HepG2 (cell line): ENCODE results near the gene FAM83C. TPM values are rescaled to one million over a fixed set of nuclear protein-coding genes. Genes with fewer than 3 reads are reported as not detected.
A peak's percentile ranks its signal among the peaks of the same experiment; 100 is the strongest.

ENCODE experiments used
- ATAC-seq: fragments of 200-7000 bp; cut with Tn5 transposase; 3 replicates; pipeline ENCODE4 v1.9.1; 2020; ENCODE audit warnings: mild to moderate bottlenecking, moderate library complexity
- BruUV-seq: library from RNA; stranded (reverse); fragments of 400-500 nt; replicated peaks from 2 replicates; lab custom pipeline; 2021; lab: Mats Ljungman, UMichigan
- CTCF ChIA-PET: fragments of 300-600 bp; formaldehyde crosslinking; extraction: SDS; loops from one replicate; lab custom pipeline; 2021; ENCODE audit warnings: low total read pairs, inconsistent platforms, low intra/inter-chr PET ratio; lab: Yijun Ruan, JAX
- POLR2A ChIA-PET: fragments of 350-600 bp; sonication (Branson Sonifier 250); formaldehyde crosslinking; loops from one replicate; lab custom pipeline; 2020; ENCODE audit warnings: antibody characterized with exemption, inconsistent platforms; lab: Yijun Ruan, JAX
- DNase-seq: peaks from one replicate; pipeline ENCODE4 v3.0.0-alpha.2; 2015; ENCODE audit warnings: low spot score
- FAIRE-seq: peaks from 3 replicates; lab custom pipeline; 2011; peaks lifted over from hg19 to GRCh38; lab: Jason Lieb, UNC
- H2AFZ ChIP-seq: one replicate; pipeline ENCODE4 v1.6.1; 2011; ENCODE audit warnings: low read length, inconsistent platforms
- H3K27ac ChIP-seq: fragments of 300-600 bp; 3 replicates; pipeline ENCODE4 v1.8.0; 2011; ENCODE audit warnings: mixed run types, mild to moderate bottlenecking, mixed read lengths, low read length, inconsistent platforms; ENCODE audit not compliant: insufficient read depth; ENCODE audit errors: extremely low read length
- H3K27me3 ChIP-seq, 2 experiments: fragments of 200-600 bp in 1 of 2; 2 replicates in 1 of 2; 3 replicates in 1 of 2; pipeline versions ENCODE4 v1.6.0 to v1.8.0; 2011; ENCODE audit warnings: low read length in 2 of 2, mild to moderate bottlenecking in 2 of 2, moderate library complexity in 2 of 2, inconsistent platforms in 1 of 2; ENCODE audit not compliant: insufficient read depth in 2 of 2, control insufficient read depth in 1 of 2
- H3K36me3 ChIP-seq, 2 experiments: fragments of 200-600 bp in 1 of 2; replicated peaks in 1 of 2; 2 replicates in 1 of 2; 3 replicates in 1 of 2; pipeline versions ENCODE4 v1.5.1 to v1.8.0; 2011; ENCODE audit warnings: low read length in 2 of 2, inconsistent platforms in 1 of 2; ENCODE audit not compliant: insufficient read depth in 2 of 2, control insufficient read depth in 1 of 2
- H3K4me1 ChIP-seq: 2 replicates; pipeline ENCODE4 v1.5.1; 2012; ENCODE audit warnings: low read length, inconsistent platforms; ENCODE audit not compliant: insufficient read depth
- H3K4me2 ChIP-seq: 2 replicates; pipeline ENCODE4 v1.6.0; 2011; ENCODE audit warnings: low read depth, low read length, inconsistent platforms
- H3K4me3 ChIP-seq, 3 experiments: fragments of 200-600 bp in 1 of 3; sonication (generic), shearing (Covaris generic) in 1 of 3; replicated peaks in 1 of 3; 2 replicates each; pipeline ENCODE4 v1.5.1; 2011 to 2016; ENCODE audit warnings: low read length in 3 of 3, inconsistent platforms in 2 of 3, low read depth in 2 of 3, mild to moderate bottlenecking in 2 of 3, control low read depth in 1 of 3, mixed read lengths in 1 of 3; ENCODE audit not compliant: insufficient read depth in 1 of 3
- H3K79me2 ChIP-seq: one replicate; pipeline ENCODE4 v1.6.1; 2011; ENCODE audit warnings: low read length, inconsistent platforms; ENCODE audit not compliant: insufficient read depth
- H3K9ac ChIP-seq: 2 replicates; pipeline ENCODE4 v1.6.0; 2011; ENCODE audit warnings: mild to moderate bottlenecking, low read depth, low read length, inconsistent platforms; ENCODE audit not compliant: insufficient read depth
- H3K9me3 ChIP-seq: 2 replicates; pipeline ENCODE4 v1.5.1; 2012; ENCODE audit warnings: mild to moderate bottlenecking, low read length
- H4K20me1 ChIP-seq: 2 replicates; pipeline ENCODE4 v1.6.0; 2011; ENCODE audit warnings: inconsistent platforms, mild to moderate bottlenecking, low read length, moderate library complexity; ENCODE audit not compliant: insufficient read depth
- EEA1 ChIP-seq: sonication (generic); formaldehyde crosslinking; IDR thresholded peaks from 2 replicates; pipeline ENCODE4 v1.5.1; 2020; ENCODE audit warnings: mild to moderate bottlenecking, missing genetic modification reagents, borderline replicate concordance
- FOXC1 ChIP-seq: sonication (generic); formaldehyde crosslinking; IDR thresholded peaks from 2 replicates; pipeline ENCODE4 v1.8.0; 2022; ENCODE audit warnings: mild to moderate bottlenecking, missing genetic modification reagents, borderline replicate concordance
- FOXK1 ChIP-seq: sonication (generic); formaldehyde crosslinking; IDR thresholded peaks from 2 replicates; pipeline ENCODE4 v1.4.0; 2020; ENCODE audit warnings: low read depth, missing genetic modification reagents, borderline replicate concordance
- FOXO4 ChIP-seq: sonication (generic); formaldehyde crosslinking; conservative IDR thresholded peaks from 2 replicates; pipeline ENCODE4 v1.8.1; 2023; ENCODE audit warnings: missing genetic modification reagents
- NPAS2 ChIP-seq: sonication (generic); formaldehyde crosslinking; IDR thresholded peaks from 2 replicates; pipeline ENCODE4 v1.8.0; 2022; ENCODE audit warnings: mild to moderate bottlenecking, missing genetic modification reagents, borderline replicate concordance
- PITX1 ChIP-seq: sonication (generic); formaldehyde crosslinking; IDR thresholded peaks from 2 replicates; pipeline ENCODE4 v1.5.1; 2020; ENCODE audit warnings: mild to moderate bottlenecking, missing genetic modification reagents
- RFXAP ChIP-seq: sonication (generic); formaldehyde crosslinking; IDR thresholded peaks from 2 replicates; pipeline ENCODE4 v1.4.0; 2020; ENCODE audit warnings: missing genetic modification reagents, borderline replicate concordance
- SAFB2 ChIP-seq: sonication (generic); formaldehyde crosslinking; IDR thresholded peaks from 2 replicates; pipeline ENCODE4 v1.5.1; 2020; ENCODE audit warnings: missing genetic modification reagents, low read depth, mild to moderate bottlenecking, borderline replicate concordance
- ZFP91 ChIP-seq: sonication (generic); formaldehyde crosslinking; IDR thresholded peaks from 2 replicates; pipeline ENCODE4 v1.9.0; 2022; ENCODE audit warnings: missing genetic modification reagents, mild to moderate bottlenecking, borderline replicate concordance
- ZMYM3 ChIP-seq: sonication (generic); formaldehyde crosslinking; IDR thresholded peaks from 2 replicates; pipeline ENCODE4 v1.5.1; 2020; ENCODE audit warnings: mild to moderate bottlenecking, missing genetic modification reagents
- ZNF17 ChIP-seq: sonication (generic); formaldehyde crosslinking; IDR thresholded peaks from 2 replicates; pipeline ENCODE4 v1.5.0; 2020; ENCODE audit warnings: mild to moderate bottlenecking, missing genetic modification reagents
- ZNF484 ChIP-seq: sonication (generic); formaldehyde crosslinking; IDR thresholded peaks from 2 replicates; pipeline ENCODE4 v1.5.1; 2020; ENCODE audit warnings: mild to moderate bottlenecking, low read depth, missing genetic modification reagents, borderline replicate concordance
- ZNF530 ChIP-seq: sonication (generic); formaldehyde crosslinking; IDR thresholded peaks from 2 replicates; pipeline ENCODE4 v1.5.0; 2020; ENCODE audit warnings: low read depth, mild to moderate bottlenecking, missing genetic modification reagents
- ZNF629 ChIP-seq: sonication (generic); formaldehyde crosslinking; conservative IDR thresholded peaks from 2 replicates; pipeline ENCODE4 v1.5.0; 2020; ENCODE audit warnings: missing genetic modification reagents
- ZNF644 ChIP-seq: IDR thresholded peaks from 2 replicates; pipeline ENCODE4 v1.6.1; 2016; ENCODE audit warnings: low read depth
- ZNF674 ChIP-seq: sonication (generic); formaldehyde crosslinking; IDR thresholded peaks from 2 replicates; pipeline ENCODE4 v1.5.0; 2020; ENCODE audit warnings: low read depth, mild to moderate bottlenecking, missing genetic modification reagents
- ZXDC ChIP-seq: sonication (generic); formaldehyde crosslinking; IDR thresholded peaks from 2 replicates; pipeline ENCODE4 v1.5.0; 2020; ENCODE audit warnings: mild to moderate bottlenecking, missing genetic modification reagents
- whole genome bisulfite sequencing: methylation state at CpG from one replicate; pipeline ENCODE4 v1.1.6; 2017; ENCODE audit warnings: low lambda C conversion rate; 5-methylcytosine and 5-hydroxymethylcytosine counted together
- in situ Hi-C: cut with HindIII; loops from 2 replicates; pipeline ENCODE4 v1.10.0; 2017; ENCODE audit warnings: low pct_unique_long_range_greater_than_20kb; ENCODE audit not compliant: extremely low pct_ligation_motif_present
- intact Hi-C: fragments of 100-400 bp; cut with micrococcal nuclease; formaldehyde crosslinking; loops from one replicate; pipeline ENCODE4 v1.10.0; 2022; ENCODE audit not compliant: unreplicated experiment
- polyA plus RNA-seq, 8 experiments: library from polyadenylated mRNA; depleted of rRNA in 3 of 8; stranded (reverse) in 7 of 8; unstranded in 1 of 8; fragments of >200 nt; fragmentation: Illumina TruSeq in 4 of 8; extraction: Trizol in 4 of 8; gene quantifications; 2 replicates each; pipeline versions ENCODE4 v1.2.1 to v1.2.3, GENCODE V29; 2011 to 2016; ENCODE audit warnings: low read depth in 4 of 8, missing spikeins in 1 of 8, mixed read lengths in 1 of 8; ENCODE audit not compliant: insufficient read depth in 1 of 8
- total RNA-seq, 5 experiments: library from RNA; depleted of rRNA; stranded (reverse); fragments of >200 nt; fragmentation: Illumina TruSeq; extraction: Trizol; gene quantifications; 2 replicates each; pipeline ENCODE4 v1.2.3, GENCODE V29; 2016; ENCODE audit warnings: low read depth in 1 of 5

FAM83C gene
- total and polyA plus RNA-seq, 2 of the 13 experiments (the other 11 are each of a cell fraction or from before 2014, with no cell fraction given): 0.04 TPM; not detected in 1

- H3K36me3 ChIP-seq: no peaks in the 10 kb centered on the region
- no TSS peak for BruUV-seq
- peaks cover 4% of the 10 kb centered on the region for H3K79me2 ChIP-seq
- DNase-seq (no peak), ATAC-seq (no peak), FAIRE-seq (no peak)
- no peak overlapping the region for H3K27ac ChIP-seq
- H2AFZ ChIP-seq: no peak overlapping the region
- intact Hi-C loops: no loop called here
- in situ Hi-C loops: no loop called here
- H3K4me2 ChIP-seq: no peak overlapping the region; the same call in 1 of the 2 replicates
- no peaks in the 10 kb centered on the region for H3K9me3 ChIP-seq
- CTCF ChIA-PET: no interaction called here
- H4K20me1 ChIP-seq: no peaks in the 10 kb centered on the region
- H3K27me3 ChIP-seq: peaks cover 6 to 43% of the 10 kb centered on the region in 2 experiments; a peak in 4 of 5 replicates
- POLR2A ChIA-PET: interaction anchor here (0.9 to 1.7 kb wide), 4 partner anchors 12 to 37 kb away, joined by 3 to 5 read pairs (median 4); no protein-coding TSS in a partner anchor
- no peak overlapping the region for H3K9ac ChIP-seq
- no peak overlapping the region for H3K4me3 ChIP-seq
- H3K4me1 ChIP-seq: peaks cover 81% of the 10 kb centered on the region
- WGBS: 9% methylated on average over 7 of the region's 7 CpGs
- TF ChIP-seq ZNF674 (CRISPR knock-in tag) (0 out of 2 replicates have a peak, but pooled peaks have one; percentile 0), ZNF484 (CRISPR knock-in tag) (no peak), PITX1 (CRISPR knock-in tag) (peak; percentile 54; the same call in 1 of the 2 replicates), FOXK1 (CRISPR knock-in tag) (no peak), ZMYM3 (CRISPR knock-in tag) (peak; percentile 36; the same call in 1 of the 2 replicates), ZNF629 (CRISPR knock-in tag) (peak; percentile 73; the same call in 1 of the 2 replicates), RFXAP (CRISPR knock-in tag) (no peak), ZNF530 (no peak), ZFP91 (CRISPR knock-in tag) (peak; percentile 7; the same call in 1 of the 2 replicates), ZNF644 (CRISPR knock-in tag) (no peak), FOXO4 (CRISPR knock-in tag) (0 out of 2 replicates have a peak, but pooled peaks have one; percentile 69), FOXC1 (peak; percentile 48; the same call in 1 of the 2 replicates), ZNF17 (CRISPR knock-in tag) (no peak), ZXDC (CRISPR knock-in tag) (0 out of 2 replicates have a peak, but pooled peaks have one; percentile 34), SAFB2 (CRISPR knock-in tag) (no peak), EEA1 (CRISPR knock-in tag) (peak; percentile 51; the same call in 1 of the 2 replicates), NPAS2 (CRISPR knock-in tag) (no peak)
Observed at GRCh38 chr20:35290186-35290886, 1.9 kb downstream of the FAM83C start.
